ENCODE measurements around the gene SCARB2. TPM values are rescaled to one million over a fixed set of nuclear protein-coding genes. Genes with fewer than 3 reads are reported as not detected.

The SCARB2 gene
- total and polyA plus RNA-seq, 12 donors = 41.5 to 179 (median 134) TPM

- Histone ChIP-seq H3K4me3 (no peak overlapping the region), H3K9me3 (replicated peaks in 1 of 3) (no peaks in the 10 kb centered on the region), H3K36me3 (replicated peaks in 1 of 2) (no peaks in the 10 kb centered on the region), H3K27ac (no peak overlapping the region), H3K4me1 (replicated peaks in 1 of 2) (no peaks in the 10 kb centered on the region), H3K27me3 (no peaks in the 10 kb centered on the region)
- intact Hi-C loops (cut with DNase I) = no loop called here
- 95 to 97% (median 96%) methylated on average over 2 of the region's 2 CpGs for WGBS, 4 donors
- TF ChIP-seq CTCF (IDR thresholded peaks at IDR 0.05) (no peak), POLR2A (IDR thresholded peaks at IDR 0.05) (no peak)
- DNase-seq = no peak
These were observed 26.6 kb upstream of the SCARB2 start for GRCh38 chr4:76240236-76240635.

- DNase-seq = no peak
- H3K27ac ChIP-seq = no peak overlapping the region
These were observed 25.1 kb upstream of the SCARB2 start for GRCh38 chr4:76238701-76239100.

DNA sequence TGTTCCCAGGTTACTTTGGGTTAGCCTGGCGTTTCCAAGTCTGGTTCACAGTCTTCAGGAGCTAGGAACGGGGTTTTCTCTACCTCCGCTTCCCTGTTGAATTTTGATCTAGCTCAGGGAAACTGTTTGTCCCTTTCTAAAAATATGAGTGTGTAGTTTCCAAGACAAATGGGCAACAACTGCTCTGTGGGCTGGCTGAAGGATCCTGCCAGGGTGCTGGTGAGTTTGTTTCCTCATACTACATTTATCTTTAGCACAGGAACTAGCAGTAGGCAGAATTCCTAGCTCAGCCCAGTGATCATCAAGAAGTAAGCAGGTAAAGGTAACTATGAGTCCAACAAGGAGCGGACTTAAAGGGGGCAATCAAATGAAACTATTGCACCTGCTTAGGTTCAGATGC lies 24.6 kb upstream of the SCARB2 start:
- Histone ChIP-seq H3K9me3 (replicated peaks in 1 of 3) (no peaks in the 10 kb centered on the region), H3K36me3 (replicated peaks in 1 of 2) (no peaks in the 10 kb centered on the region), H3K27me3 (no peaks in the 10 kb centered on the region), H3K27ac (no peak overlapping the region), H3K4me1 (replicated peaks in 1 of 2) (no peaks in the 10 kb centered on the region), H3K4me3 (no peak overlapping the region)
- no peak for TF ChIP-seq CTCF (IDR thresholded peaks at IDR 0.05)
- WGBS, 4 donors = 77 to 89% (median 86%) methylated on average over 4 of the region's 4 CpGs
- DNase-seq = no peak
- intact Hi-C loops (cut with DNase I) = no loop called here

More at GRCh38 chr4:76238701-76239100, 25.1 kb upstream of the SCARB2 start:
- TF ChIP-seq POLR2A (IDR thresholded peaks at IDR 0.05) (no peak), CTCF (IDR thresholded peaks at IDR 0.05) (no peak)
- Histone ChIP-seq H3K27me3 (no peaks in the 10 kb centered on the region), H3K4me3 (no peak overlapping the region), H3K9me3 (replicated peaks in 1 of 3) (no peaks in the 10 kb centered on the region), H3K4me1 (replicated peaks in 1 of 2) (no peaks in the 10 kb centered on the region), H3K36me3 (replicated peaks in 1 of 2) (no peaks in the 10 kb centered on the region)
- intact Hi-C loops (cut with DNase I) = no loop called here

GRCh38 chr4:76235915-76236314 lies 22.3 kb upstream of the SCARB2 start:
- H3K4me1 ChIP-seq (replicated peaks in 1 of 2) = no peaks in the 10 kb centered on the region
- no peak overlapping the region for H3K4me3 ChIP-seq
- no peaks in the 10 kb centered on the region for H3K27me3 ChIP-seq
- intact Hi-C loops (cut with DNase I) = no loop called here
- 29 to 44% (median 35%) methylated on average over 1 of the region's 1 CpG for WGBS, 4 donors
- no peaks in the 10 kb centered on the region for H3K36me3 ChIP-seq (replicated peaks in 1 of 2)
- TF ChIP-seq CTCF (IDR thresholded peaks at IDR 0.05) = no peak
- no peak for TF ChIP-seq POLR2A (IDR thresholded peaks at IDR 0.05)
- H3K27ac ChIP-seq = no peak overlapping the region
- no peak for DNase-seq
- H3K9me3 ChIP-seq (replicated peaks in 1 of 3) = no peaks in the 10 kb centered on the region
